ENCODE data around the gene GASK1A.

GASK1A gene

DNA sequence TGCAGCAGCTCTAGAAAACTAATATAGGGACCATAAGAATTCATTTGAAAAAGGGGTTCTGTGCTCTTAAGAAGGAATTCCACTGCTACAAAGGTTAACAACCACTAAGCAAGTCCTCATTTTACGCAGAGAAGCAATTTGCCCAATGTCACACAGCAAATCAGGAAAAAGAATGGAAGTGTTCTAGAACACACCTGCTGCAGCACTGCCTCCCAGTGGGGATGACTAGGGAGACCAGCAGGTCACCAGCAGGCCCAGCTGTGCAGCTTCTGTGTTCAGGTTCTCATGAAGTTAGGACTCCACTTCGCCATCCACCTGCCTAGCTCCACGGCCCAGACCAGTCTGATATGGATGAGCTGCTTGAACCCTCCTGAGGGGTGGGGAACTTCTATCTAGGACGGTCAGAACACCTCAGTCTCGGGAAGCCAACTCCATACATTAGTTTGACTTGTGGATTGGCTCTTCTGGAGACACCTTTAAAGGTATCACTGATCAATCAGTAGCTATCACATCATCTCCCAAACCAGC lies 108.2 kb downstream of the GASK1A start:
- no peak overlapping the region for H3K4me2 ChIP-seq (ENCODE audit: insufficient read depth, low read length)
- H3K4me3 ChIP-seq (ENCODE audit: low read depth in 1 of 2, low read length in 2 of 2): no peak overlapping the region
- H4K20me1 ChIP-seq (ENCODE audit: insufficient read depth, low read length): peaks cover 16% of the 10 kb centered on the region
- 0 out of 2 replicates have a peak, but pooled peaks cover 9% of the 10 kb centered on the region for H3K79me2 ChIP-seq (ENCODE audit: insufficient read depth, low read length)
- no peak overlapping the region for H2AFZ ChIP-seq (ENCODE audit: low read depth, low read length)
- no peak overlapping the region for H3K9ac ChIP-seq (ENCODE audit: low read depth, low read length)
- H3K4me1 ChIP-seq (ENCODE audit: insufficient read depth, low read length): no peaks in the 10 kb centered on the region
- no peaks in the 10 kb centered on the region for H3K27me3 ChIP-seq (ENCODE audit: insufficient read depth, low read length, poor library complexity)
- peaks cover 15% of the 10 kb centered on the region for H3K9me3 ChIP-seq (ENCODE audit: insufficient read depth, low read length, severe bottlenecking)
- TF ChIP-seq, protein P1, sequence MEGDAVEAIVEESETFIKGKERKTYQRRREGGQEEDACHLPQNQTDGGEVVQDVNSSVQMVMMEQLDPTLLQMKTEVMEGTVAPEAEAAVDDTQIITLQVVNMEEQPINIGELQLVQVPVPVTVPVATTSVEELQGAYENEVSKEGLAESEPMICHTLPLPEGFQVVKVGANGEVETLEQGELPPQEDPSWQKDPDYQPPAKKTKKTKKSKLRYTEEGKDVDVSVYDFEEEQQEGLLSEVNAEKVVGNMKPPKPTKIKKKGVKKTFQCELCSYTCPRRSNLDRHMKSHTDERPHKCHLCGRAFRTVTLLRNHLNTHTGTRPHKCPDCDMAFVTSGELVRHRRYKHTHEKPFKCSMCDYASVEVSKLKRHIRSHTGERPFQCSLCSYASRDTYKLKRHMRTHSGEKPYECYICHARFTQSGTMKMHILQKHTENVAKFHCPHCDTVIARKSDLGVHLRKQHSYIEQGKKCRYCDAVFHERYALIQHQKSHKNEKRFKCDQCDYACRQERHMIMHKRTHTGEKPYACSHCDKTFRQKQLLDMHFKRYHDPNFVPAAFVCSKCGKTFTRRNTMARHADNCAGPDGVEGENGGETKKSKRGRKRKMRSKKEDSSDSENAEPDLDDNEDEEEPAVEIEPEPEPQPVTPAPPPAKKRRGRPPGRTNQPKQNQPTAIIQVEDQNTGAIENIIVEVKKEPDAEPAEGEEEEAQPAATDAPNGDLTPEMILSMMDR (IDR thresholded peaks at IDR 0.05; ENCODE audit: borderline replicate concordance, extremely low read depth, low read length, poor library complexity, severe bottlenecking): peak; percentile 41
- no peak for TF ChIP-seq EZH2 (IDR thresholded peaks at IDR 0.05; ENCODE audit: borderline replicate concordance, low read depth, low read length, severe bottlenecking)
- no peak overlapping the region for H3K27ac ChIP-seq (ENCODE audit: low read length)
- peaks cover 18% of the 10 kb centered on the region; the same call in 1 of the 2 replicates for H3K36me3 ChIP-seq (ENCODE audit: insufficient read depth, low read length)
- no peak for DNase-seq
- no peak for ATAC-seq (ENCODE audit: insufficient read depth, low read depth)

GRCh38 chr3:43089081-43089480 lies 110.0 kb downstream of the GASK1A start:
- H3K9me3 ChIP-seq (ENCODE audit: insufficient read depth, low read length, severe bottlenecking): peaks cover 2% of the 10 kb centered on the region
- no peaks in the 10 kb centered on the region for H3K4me1 ChIP-seq (ENCODE audit: insufficient read depth, low read length)
- H3K4me3 ChIP-seq (ENCODE audit: low read depth in 1 of 2, low read length in 2 of 2): no peak overlapping the region
- H3K79me2 ChIP-seq (ENCODE audit: insufficient read depth, low read length): peaks cover 18% of the 10 kb centered on the region; the same call in 1 of the 2 replicates
- no peak for DNase-seq
- no peak overlapping the region for H3K4me2 ChIP-seq (ENCODE audit: insufficient read depth, low read length)
- TF ChIP-seq, protein P1 (IDR thresholded peaks at IDR 0.05; ENCODE audit: borderline replicate concordance, extremely low read depth, low read length, poor library complexity, severe bottlenecking): no peak
- no peak for TF ChIP-seq EZH2 (IDR thresholded peaks at IDR 0.05; ENCODE audit: borderline replicate concordance, low read depth, low read length, severe bottlenecking)
- H4K20me1 ChIP-seq (ENCODE audit: insufficient read depth, low read length): peaks cover 27% of the 10 kb centered on the region
- no peak overlapping the region for H3K27ac ChIP-seq (ENCODE audit: low read length)
- peaks cover 12% of the 10 kb centered on the region; the same call in 1 of the 2 replicates for H3K36me3 ChIP-seq (ENCODE audit: insufficient read depth, low read length)
- no peak overlapping the region for H2AFZ ChIP-seq (ENCODE audit: low read depth, low read length)
- ATAC-seq (ENCODE audit: insufficient read depth, low read depth): no peak
- H3K27me3 ChIP-seq (ENCODE audit: insufficient read depth, low read length, poor library complexity): no peaks in the 10 kb centered on the region
- H3K9ac ChIP-seq (ENCODE audit: low read depth, low read length): no peak overlapping the region

DNA sequence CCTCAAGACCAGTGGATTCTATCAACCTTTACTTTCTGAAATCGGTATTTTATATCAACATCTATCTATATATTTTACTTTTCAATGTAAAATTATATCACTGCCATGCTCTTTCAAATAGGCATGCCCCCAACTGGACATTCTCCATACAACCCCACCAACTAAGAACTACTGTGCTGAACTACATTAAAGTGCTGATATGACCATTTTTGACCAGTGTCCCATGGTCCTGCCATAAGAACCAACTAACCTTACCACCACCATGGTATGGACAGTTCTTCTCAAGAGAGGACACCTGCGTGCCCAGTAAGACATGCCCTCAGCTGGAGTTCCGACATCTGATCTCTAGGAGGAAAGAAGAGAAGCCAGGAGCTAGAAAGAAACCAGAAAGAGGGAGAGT lies 111.1 kb downstream of the GASK1A start:
- H3K27ac ChIP-seq (ENCODE audit: low read length): no peak overlapping the region
- peaks cover 25% of the 10 kb centered on the region for H3K79me2 ChIP-seq (ENCODE audit: insufficient read depth, low read length)
- no peak overlapping the region for H3K4me2 ChIP-seq (ENCODE audit: insufficient read depth, low read length)
- H3K4me3 ChIP-seq (ENCODE audit: low read depth in 1 of 2, low read length in 2 of 2): no peak overlapping the region
- no peak overlapping the region for H2AFZ ChIP-seq (ENCODE audit: low read depth, low read length)
- peaks cover 8% of the 10 kb centered on the region; the same call in 1 of the 2 replicates for H3K36me3 ChIP-seq (ENCODE audit: insufficient read depth, low read length)
- no peak for TF ChIP-seq EZH2 (IDR thresholded peaks at IDR 0.05; ENCODE audit: borderline replicate concordance, low read depth, low read length, severe bottlenecking)
- TF ChIP-seq, protein P1 (IDR thresholded peaks at IDR 0.05; ENCODE audit: borderline replicate concordance, extremely low read depth, low read length, poor library complexity, severe bottlenecking): no peak
- no peaks in the 10 kb centered on the region for H3K9me3 ChIP-seq (ENCODE audit: insufficient read depth, low read length, severe bottlenecking)
- no peak for DNase-seq
- H3K9ac ChIP-seq (ENCODE audit: low read depth, low read length): no peak overlapping the region
- no peaks in the 10 kb centered on the region for H3K4me1 ChIP-seq (ENCODE audit: insufficient read depth, low read length)
- H3K27me3 ChIP-seq (ENCODE audit: insufficient read depth, low read length, poor library complexity): no peaks in the 10 kb centered on the region
- no peak for ATAC-seq (ENCODE audit: insufficient read depth, low read depth)
- H4K20me1 ChIP-seq (ENCODE audit: insufficient read depth, low read length): peaks cover 39% of the 10 kb centered on the region
